ENCODE data around the gene MRPL24.
A peak's percentile ranks its signal among the peaks of the same experiment; 100 is the strongest.

Gene MRPL24

DNA sequence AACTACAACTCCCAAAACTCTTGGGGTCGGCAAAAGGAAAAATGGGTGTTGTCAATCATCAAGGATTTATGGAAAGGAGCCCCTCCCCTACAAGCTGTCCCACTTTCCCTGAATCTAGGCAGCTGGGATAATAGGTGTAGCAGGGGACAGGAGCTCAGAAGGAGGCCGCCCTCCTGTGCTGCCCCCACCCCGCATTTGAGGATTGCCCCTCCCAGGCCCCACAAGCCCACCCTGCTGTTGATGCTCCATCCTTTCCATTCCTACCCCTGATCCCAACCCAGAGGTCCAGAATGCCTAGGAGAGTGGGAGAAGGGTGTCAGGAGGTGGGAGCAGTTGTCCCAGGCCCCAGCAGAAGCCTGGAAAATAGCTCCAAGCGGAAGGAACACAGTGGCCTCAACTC is 1.9 kb upstream of the MRPL24 start:
- DNase-seq: no peak

- no peak for DNase-seq
These were observed 1.1 kb upstream of the MRPL24 start for GRCh38 chr1:156742017-156742416.

- no peak for DNase-seq
These were observed 644 bp upstream of the MRPL24 start for GRCh38 chr1:156741481-156741983.

DNA sequence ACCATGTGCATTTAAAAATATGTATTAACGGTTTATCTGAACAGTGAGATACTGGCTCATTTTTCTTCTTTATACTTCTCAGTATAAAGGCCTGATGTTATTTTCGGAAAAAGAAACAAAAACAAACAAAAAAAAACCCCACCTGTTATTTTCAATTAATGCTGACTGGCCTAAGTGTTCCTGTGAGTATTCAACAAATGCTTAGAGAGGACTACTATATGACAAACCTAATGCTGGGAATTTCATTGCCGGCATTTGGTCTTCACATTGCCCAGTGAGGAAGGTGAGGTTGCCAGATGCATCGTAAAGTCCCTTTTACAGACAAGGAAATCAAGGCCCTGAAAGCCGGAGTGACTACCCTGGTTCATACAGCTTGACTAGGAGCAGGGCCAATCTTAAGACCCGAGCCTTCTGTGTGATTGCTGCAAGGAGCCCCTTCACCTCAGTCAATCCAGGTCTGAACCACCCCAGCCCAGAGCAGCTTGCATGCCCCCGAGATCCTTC is 599 bp downstream of the MRPL24 start:
- DNase-seq: no peak

- no peak for DNase-seq
These were observed 2.0 kb downstream of the MRPL24 start for GRCh38 chr1:156738916-156739315.

DNA sequence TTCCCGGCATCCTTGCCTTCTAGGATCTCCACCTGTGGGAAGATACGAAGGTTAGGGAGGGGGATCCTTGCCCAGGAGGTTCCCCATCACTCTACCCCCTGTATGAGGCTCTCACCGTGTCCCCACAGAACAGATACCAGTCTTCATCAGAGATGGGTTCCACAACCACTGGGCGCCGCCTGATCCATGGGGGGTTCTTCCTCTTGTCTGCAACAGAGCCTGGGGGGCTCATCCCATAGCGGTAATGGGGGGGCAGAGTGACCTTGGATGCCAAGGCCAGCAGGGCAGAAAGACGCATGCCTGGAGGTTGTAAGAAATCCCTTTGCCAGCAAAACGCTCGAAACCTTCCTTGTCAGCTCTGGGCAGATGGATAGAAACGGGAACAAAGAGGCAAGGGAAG is 2.5 kb downstream of the MRPL24 start:
- DNase-seq: no peak

- DNase-seq: no peak
These were observed 6.8 kb downstream of the MRPL24 start for GRCh38 chr1:156733989-156734584.

DNA sequence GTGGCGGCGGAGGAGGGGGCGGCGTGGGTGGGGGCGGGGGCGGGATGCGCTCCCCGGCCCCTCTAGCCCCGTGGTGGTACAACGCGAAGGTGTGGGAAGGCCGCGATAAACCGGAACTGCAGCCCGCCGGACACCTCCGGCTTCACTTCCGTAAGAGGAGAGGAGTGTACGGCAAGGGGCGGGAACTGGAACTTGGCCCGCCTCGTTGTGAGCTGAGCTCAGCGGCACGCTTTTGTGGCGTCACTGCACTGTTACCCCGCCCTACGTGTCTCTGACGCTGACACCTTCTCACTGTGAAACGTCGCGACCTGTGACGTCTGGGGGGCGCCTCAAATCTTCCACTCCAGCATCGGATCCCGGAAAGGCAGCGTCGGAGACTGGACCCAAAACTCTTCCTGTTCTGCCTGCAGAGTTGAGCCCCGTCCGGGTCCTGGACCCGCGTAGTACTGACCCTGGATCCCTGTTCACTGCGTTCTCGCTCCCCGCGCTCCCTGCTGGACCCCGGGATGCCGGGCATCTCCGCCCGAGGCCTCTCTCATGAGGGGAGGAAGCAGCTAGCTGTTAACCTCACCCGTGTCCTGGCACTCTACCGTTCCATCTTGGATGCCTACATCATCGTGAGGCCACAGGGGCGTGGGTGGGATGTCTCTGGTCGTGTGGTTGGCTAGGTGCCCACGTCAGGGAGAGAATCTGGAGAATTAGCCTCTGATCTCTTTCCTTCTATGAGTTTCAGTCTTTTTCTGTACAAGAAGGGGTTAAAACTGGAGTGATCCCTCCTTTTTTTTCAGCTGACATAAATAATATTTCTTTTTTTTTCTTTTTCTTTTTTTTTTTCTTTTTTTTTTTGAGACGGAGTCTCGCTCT is 12.1 kb downstream of the MRPL24 start, which contains the start of gene ISG20L2:
TSS of gene ISG20L2 (minus strand) at position 168 of the 864 bp plus-strand sequence. CDS start 1,114 bp downstream, outside the sequence.
- DNase-seq: peak; percentile 99

- DNase-seq: peak; percentile 82
These were observed 12.8 kb downstream of the MRPL24 start, which contains the start of gene METTL25B for GRCh38 chr1:156727926-156728598. METTL25B (plus strand) TSS chr1:156728469; CDS start chr1:156729105, 636 bp downstream.

GRCh38 chr1:156727492-156727891 is 13.4 kb downstream of the MRPL24 start:
- no peak for DNase-seq

GRCh38 chr1:156726549-156727226 is 14.2 kb downstream of the MRPL24 start:
- DNase-seq: peak; percentile 63

DNA sequence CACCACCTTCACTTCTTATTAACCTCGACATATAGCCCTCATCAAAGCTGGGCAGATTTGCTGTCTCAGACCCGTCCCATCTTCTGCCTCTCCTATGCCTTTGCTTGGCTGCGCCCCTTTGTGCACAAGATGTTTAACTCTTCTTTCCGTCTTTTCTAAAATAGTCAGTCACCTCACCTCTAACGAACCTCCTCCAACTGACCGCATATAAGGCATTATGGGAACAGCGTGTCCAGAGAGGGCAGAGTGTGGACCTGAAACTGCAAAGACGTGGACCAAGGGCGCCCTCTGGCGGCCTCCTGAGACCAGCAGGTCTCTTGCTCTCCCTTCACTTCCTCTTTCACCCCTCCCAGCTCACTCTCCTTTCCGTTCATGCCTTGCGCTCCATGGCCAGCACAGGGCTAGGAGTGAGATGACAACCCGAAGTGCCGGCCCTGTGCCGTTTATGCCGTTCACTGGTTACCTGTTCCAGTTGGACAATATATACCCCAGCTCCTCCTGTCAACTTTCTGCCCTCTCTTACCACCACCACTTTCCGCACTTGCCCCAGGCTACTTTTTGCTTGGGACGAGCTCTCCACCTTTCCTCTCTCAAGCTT is 15.1 kb downstream of the MRPL24 start:
- peak; percentile 80 for DNase-seq

- DNase-seq: no peak
These were observed 19.4 kb downstream of the MRPL24 start for GRCh38 chr1:156721535-156721934.

GRCh38 chr1:156721131-156721530 is 19.8 kb downstream of the MRPL24 start:
- no peak for DNase-seq

- DNase-seq: peak; percentile 39
These were observed 23.5 kb downstream of the MRPL24 start for GRCh38 chr1:156717351-156717750.

GRCh38 chr1:156714830-156715229 is 26.1 kb downstream of the MRPL24 start:
- DNase-seq: no peak

GRCh38 chr1:156712626-156713025 is 28.3 kb downstream of the MRPL24 start:
- DNase-seq: no peak

DNA sequence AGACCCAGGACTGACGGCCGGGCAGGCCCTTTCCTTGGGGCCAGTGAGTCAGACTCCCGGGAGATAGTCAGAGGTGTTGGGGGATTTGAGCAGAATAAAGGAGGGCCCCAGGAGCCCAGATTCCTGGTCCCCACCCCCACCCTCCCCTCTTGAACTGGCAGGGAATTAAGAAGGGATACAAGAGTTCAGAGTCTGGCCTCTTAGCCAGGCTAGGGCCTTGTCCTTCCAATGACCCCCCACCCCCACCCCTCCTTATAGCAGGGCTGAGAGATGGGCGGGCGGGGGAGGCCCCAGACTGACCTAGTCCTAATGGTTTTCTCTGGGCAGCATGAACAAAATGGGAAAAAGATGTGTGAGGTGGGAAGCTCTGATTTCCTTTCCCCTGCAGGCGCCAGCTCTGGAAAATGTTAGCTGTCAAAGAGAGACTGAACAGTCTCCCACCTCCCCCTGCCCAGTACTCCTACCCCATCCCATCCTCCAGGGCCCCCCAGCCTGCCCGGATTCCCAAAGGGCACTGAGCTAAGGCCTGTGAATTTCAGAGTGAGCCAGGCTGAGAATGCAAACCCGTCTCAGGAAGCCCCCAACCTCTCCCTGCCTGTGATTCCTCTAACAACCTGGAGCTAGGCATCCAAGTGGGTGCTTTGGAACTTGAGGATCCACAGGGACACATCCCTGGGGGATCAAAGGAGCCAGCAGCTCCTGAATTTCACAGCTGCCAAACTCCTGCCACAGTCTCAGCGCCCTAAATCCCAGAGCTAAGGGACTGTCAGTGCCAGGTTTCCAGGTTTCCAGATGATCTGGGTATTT is 29.7 kb downstream of the MRPL24 start:
- DNase-seq: no peak

DNA sequence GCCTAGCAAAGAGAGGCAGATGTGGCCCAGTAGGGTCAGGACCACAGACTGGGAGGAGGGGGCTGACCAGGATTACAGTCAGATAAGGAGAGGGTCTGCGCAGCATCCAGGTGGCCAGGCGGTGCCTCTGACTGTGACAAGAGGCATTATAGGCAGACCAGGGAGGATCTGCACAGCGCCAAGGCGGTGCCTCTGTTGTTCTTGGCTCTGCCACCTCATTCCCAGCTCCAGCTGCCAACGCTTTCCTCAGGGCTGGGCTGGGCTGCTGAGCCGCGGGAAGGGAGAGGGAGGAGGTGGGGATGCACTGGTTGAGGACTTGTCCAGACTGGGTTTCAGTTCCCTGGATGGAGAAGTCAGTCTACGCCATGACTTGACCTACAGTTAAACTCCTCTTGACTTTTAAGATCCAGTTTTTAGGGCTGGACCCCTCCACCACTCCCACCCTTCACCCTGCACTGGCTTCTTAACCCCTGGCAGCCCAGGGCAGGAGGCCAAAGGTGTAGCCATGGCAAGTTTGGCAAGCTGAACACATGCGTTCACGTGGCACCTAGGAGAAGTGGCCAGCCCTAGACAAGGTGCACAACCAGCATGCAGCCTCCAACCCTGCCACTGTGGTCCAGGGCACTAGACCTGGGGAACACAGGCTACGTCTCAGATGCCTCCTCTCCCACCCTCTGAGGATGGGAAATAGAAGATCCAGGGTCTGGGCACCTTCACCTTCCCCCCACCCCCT is 31.0 kb downstream of the MRPL24 start:
- DNase-seq: peak; percentile 93

DNA sequence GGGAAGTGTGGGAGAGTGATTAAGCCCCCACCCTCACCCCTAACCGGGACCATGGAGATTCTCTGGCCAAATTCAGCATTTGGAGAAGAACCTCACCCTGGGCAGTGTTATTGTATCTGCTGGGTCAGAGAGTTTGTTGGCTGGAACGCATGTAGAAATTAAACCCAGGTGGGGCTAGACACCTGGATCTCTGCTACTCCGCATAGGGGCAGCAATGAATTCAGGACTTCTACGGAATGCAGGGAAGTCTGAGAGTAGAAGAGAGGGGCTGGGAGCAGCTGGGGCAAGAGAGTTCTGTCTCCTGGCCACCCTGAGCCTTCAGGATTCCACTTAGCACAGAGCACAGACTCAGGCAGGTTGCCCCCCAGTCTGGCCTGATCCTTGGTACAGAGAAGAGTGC is 31.9 kb downstream of the MRPL24 start:
- DNase-seq: no peak

Data from NCI-H1694 (cell line).